GM18502 (cell line): ENCODE measurements around the gene PPIF.

Experiments used
- ATAC-seq: cut with Tn5 transposase; IDR thresholded peaks from one replicate; pipeline ENCODE4 v1.9.1; 2021; ENCODE audit warnings: mild to moderate bottlenecking; ENCODE audit not compliant: unreplicated experiment, poor library complexity

PPIF gene

DNA sequence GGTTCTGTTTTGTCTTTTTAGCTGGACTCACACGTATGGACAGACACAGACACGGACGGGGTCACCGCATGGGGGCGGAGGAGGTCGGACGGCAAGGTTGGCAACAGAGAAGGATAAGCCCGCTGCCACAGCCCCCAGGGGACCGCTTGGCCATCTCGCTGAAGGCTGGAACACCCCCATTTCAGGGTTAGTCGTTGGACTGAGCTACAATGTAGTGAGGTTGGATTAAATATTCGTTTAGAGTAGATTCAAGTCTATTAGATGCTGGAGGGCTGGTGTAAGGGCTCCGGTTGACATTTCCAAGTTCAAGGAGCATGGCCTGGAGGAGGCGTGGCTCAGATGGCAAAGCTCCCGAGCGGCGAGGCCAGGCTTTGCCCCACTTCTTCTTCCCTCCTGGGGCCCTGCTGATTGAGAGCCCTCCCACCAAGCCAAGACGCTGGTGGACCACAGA is 35.2 kb downstream of the PPIF start:
- ATAC-seq: no peak

DNA sequence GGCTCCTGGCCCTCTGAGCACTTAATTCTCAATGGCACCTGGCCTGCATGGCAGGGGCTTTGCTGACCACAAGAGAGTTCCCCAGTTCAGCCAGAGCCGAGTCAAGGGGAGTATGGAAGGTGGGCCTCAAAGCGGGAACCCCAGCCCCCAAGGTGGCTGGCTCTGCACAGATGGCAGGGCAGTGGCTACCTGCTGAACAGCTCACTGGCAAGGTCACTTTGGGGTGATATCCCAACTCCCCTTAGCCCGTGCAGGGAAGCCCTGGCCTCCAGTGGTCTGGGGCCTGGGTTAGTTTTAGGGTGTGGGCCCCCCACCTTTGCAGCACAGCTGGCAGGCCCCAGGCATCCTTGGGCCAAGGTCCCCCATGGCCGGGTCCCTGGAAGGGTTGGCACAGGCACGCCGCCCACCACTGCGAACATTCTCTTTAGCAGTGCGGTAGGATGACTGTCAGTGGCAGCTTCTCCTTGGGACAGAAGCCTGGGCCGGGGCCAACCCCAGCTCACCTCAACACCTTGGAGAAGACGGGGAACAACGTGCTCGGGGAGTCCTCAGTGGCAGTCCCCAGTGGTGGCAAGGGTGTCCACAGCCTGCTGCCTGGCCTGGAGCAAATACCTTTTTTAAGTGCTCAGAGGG is 36.8 kb downstream of the PPIF start:
- no peak for ATAC-seq

DNA sequence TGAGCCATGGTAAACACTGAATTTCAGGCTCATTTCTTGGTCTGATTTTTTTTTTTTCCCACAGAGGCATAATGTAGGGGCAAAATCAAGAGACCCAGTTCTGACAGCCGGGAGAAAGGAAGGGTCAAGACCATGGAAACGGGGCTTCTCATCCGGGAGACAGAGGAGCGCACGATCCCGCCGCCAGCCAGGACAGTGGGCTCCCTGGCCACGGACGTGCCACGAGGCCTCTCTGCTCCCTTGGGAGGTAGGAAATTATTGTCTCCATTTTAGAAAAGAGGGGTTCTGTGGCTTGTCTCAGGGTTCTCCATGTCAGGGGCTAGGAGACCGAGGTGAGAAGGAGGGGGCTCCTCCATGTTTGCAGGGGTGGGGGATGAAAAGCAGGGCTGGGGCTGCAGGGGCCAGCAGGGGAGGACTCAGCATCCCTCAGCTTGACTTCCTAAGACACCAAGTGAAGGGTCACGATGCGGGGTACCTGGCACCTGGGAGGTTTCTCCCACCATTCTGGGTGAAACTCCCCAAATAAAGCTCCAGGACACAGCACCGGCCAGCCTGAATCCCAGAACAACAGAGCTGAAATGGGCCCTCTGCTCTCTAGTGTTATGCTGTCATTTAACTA is 37.6 kb downstream of the PPIF start:
- ATAC-seq: no peak

DNA sequence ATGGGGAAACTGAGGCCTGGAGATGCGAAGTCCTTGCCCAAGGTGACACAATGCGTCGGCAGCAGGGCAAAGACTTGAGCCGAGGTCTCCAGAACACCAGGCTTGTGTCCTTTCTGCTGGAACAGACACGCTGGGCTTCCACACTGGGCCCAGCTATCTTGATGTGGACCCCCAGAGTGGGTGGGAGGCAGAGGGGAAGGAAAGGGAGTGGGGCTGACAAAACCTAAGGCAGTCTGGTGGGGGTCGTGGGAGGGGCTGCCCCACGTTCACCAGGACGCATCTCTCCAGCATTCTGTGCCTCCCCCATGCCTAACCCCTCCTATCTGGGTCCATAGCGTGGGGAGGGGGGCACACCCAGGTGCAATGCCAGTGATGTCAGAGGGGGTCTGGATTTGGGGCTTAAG is 38.1 kb downstream of the PPIF start:
- no peak for ATAC-seq

DNA sequence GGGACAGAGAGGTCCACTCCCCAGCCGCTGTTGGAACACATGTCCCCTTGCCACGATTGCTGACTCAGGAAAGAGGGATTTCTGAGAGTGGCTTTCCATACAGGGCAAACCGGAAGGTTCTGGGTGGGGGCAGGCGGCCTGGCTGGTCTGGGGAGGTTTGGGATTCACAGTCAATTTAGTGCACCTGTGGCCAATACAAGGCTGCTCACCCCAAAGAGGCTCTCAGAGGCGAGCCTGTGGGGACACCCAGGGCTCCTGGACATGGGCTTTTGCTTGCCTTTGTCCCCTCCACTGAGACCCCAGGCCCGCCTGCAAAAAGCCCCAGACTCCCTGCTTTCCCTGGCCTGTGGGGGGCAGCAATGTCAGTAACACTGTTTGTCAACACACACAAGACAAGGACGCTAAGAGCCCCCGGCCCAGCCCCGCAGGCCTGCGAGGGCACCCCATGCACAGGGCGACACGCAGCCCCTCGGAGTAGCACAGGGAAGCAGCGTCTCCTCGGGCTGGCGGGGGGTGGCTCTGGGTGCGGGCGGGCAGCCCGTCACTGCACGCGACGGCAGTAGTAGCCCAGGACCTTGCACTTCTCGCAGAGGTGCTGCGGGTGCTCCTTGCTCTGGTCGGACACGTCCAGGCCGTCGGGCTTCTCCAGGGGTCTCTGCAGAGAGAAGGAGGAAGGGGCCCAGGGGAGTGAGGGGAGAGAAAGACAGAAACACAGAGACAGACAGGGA is 38.7 kb downstream of the PPIF start:
- no peak for ATAC-seq

DNA sequence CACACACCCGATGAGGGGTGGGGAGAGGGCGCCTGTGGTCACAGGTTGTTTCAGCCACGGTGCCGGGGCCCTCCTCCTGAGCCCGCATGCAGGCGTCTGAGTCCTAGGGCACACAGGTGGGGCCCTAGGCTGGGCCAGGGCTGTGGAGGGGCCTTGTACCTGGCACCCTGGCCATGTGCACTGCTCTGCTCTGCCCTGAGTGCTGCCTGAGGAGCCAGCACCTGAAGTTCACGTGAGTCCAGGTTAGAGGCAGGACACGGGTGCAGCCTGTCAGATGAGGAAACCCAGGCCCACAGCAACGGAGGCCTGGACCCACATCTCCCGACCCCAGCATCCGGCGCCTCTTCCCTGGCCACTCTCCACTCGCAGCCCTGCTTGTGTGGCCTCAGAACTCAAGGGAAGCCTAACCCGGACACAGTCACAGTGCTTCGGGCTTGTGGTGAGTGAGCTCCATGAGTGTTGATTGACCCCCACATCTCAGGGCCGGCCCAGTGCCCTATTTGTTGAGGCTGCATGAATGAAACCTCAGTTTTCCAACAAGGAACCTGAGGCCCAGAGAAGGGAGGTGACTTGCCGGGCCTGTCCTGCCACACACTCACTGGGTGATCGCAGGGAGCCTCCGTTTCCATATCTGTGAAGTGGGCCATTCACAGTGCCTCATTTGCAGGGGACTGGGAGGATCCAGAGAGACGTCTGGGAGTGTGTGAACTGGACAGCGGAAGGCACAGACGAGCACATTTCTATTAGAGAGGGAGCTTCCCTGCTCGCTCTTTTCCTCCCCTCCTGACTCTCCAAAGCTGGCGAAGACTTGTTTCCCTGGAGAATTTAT is 39.6 kb downstream of the PPIF start:
- ATAC-seq: no peak

DNA sequence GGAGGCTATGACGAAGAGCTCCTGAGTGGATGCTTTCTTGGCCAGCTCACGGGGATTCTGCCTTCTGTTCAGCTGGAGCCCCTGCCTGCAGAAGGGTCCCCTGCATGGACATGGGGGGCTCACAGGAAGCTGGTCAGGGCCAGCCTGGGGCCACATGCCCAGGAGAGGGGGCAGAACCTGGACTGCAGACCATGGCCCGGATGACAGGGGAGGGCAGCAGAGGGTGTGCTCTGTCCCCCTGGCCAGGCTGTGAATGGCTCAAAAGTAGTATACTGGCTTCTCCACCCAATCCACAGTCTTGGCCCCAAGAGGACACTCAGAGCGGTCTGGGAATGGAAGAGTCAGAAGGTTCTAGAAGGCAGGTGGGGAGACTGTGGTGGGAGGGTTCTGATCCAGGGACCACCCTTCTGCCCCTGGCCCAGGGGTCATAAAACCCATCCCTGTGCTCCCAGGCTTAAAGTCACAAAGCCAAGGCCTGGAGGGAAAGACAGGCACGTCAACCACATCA is 40.3 kb downstream of the PPIF start:
- ATAC-seq: no peak

DNA sequence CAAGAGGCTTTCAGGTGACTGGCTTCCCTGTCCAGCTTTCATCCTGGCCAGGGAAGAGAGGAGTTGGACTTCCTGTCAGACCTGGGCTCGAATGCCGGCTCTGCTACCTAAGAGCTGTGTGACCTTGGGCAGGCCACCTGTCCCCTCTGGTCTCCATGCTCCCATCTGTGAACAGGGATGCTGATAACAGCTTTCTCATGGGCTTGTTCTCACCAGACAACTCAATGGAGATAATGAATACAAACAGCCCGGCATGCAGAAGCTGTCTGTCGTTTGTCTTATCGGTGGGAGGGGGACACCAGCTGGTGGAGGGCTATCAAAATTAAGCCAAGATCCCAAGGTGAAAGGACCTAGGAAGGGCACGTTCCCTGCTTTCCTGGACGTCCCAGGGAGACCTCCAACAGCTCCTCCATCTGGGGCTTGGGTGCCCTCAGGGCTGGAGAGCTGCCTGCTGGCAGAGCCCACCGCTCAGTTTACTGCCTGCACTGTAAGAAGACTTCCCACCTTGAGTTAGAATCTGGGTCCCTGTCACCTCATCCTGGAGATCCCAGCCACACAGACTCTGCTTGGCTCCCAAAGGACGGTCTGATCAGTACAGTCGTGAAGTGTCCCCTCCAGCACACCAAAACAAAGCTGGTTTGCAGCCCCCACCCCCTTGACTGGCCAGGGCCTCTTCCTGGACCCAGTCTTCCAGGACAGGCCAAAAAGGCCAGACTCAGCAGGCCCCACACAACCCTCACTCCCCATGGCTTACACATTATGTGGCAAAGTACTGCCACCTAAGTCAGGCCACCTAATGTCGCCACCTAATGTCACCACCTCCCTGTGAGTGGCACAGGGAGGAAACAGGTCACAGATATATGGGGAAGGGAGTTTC is 40.9 kb downstream of the PPIF start:
- ATAC-seq: no peak

DNA sequence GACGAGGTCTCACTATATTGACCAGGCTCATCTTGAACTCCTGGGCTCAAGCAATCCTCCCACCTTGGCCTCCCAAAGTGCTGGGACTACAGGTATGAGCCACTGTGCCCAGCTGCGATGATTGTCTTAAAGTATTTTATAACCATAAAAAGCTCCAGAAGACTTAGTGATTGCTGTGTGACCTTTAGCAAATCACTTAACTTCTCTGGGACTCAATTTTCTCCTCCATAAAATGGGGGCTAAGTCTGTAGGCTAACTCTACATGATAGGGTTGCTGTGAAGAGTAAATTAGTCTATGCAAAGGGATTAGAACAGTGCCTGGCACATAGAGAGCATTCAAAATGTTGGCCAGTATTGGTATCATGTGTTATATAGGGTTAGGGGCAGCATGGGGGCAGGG is 42.8 kb downstream of the PPIF start:
- no peak for ATAC-seq

DNA sequence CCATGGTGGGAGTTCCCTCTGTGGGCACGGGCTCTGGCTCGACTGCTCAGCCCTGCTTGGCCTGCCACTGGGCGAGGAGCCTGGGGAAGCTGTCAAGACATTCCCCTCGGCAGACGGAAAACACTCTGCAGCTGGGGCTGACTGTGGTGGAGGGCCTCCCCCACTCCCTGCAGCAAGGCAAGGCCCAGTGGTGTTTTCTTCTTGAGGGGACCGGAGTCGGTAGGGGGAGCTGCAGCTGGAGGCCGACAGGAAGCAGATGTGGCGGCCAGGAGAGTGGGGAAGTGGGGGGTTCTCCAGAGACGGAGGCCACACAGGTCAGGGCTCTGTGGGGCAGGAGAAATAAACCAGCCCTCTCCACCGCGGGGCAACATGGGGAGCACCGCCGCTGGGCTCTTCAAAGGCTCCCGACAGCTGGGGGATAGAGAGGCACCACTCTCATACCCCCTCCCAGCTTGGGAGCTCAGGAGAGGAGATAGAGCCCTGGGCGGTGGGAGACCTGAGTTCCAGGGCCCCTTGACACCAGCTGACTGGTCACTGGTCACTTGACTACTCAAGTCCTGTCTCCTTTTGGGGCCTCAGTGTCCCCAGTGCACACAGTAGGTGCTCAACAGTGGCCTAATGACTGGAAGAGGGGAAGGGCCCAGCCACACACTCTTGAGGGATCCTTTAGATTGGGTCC is 43.4 kb downstream of the PPIF start:
- peak; percentile 61 for ATAC-seq

DNA sequence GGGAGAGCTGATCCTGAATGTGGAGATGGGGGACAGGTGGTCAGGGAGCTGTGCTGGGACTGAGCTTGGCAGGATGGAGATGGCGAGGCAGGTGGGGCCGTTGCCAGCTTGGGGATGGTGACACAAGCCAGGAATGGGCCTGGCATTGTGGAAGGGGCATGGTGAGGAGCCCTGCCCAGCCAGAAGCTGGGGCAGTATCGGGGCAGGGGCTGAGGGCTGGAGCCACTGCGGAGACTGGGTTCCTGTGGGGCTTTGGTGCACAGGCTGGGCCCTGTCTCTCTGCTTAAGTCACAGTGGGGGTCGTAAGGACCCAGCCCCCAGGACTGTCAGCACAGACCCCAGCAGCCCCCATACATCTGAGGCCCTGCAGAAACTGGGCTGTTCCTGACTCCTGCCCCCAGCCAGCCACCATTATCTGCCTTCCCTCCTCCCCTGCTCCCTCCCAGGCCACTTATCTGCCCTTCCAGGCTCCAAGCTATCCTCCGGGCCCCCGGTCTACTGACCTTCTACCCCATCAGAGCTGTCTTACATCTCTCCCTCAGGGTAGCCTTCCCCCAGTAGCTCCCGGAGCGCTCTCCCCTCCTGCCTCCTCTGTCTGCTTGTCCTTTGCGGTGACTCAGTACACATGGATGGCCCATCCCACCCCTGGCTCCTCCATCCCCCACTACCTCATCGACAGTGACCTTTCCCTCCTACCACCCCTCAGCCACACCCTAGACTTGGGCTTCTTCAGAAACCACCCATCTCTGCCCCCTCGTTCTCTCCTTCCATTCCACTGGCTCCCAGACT is 44.2 kb downstream of the PPIF start:
- no peak for ATAC-seq

DNA sequence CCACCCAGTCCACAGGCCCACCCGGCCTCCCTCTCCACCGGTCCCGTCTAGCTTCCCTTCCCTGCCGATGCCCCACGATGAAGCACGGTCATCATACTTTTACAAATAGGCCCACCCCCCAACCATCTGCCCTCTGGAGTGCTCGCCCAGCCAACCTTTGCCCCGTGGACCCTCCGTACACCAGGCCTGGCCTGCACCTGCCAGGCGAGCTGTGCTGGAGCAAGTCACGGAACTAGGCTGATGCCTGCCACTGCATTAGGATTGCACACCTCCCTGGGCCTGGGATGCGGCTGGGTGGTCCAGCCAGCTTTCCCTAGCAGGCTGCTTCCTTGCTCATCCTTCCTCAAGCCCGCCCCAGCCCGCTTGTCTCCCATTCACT is 44.7 kb downstream of the PPIF start:
- no peak for ATAC-seq

DNA sequence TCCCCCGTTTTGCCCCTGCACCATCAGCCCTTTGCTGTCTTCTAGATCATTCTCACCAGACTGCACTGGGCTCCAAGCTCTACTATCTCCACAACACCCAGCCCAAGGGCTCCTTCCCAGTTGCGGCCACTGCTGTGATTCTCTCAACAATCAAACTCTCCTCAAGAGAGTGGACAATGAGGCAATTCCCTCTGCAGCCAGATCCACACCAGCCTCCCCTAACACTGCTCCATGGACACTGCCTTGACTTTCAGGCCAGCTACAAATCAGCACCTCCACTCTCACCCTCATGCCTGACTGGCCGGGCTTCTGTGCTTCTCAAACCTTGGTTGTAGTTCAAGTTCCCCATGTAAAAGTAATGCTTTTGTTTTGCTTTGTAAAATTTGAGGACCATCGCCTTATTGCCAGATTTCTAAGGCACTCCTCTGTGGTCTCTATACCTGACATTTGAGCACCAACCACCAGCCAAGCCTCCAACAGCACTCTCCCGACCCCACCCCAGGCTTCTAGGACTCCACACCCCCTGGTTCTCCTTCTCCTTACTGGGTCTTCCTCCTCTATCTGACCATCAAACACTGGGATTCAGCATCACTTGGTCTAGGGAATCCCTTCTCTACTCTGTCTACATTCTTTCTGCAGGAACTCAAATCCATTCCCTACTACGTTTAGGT is 45.4 kb downstream of the PPIF start:
- ATAC-seq: no peak

DNA sequence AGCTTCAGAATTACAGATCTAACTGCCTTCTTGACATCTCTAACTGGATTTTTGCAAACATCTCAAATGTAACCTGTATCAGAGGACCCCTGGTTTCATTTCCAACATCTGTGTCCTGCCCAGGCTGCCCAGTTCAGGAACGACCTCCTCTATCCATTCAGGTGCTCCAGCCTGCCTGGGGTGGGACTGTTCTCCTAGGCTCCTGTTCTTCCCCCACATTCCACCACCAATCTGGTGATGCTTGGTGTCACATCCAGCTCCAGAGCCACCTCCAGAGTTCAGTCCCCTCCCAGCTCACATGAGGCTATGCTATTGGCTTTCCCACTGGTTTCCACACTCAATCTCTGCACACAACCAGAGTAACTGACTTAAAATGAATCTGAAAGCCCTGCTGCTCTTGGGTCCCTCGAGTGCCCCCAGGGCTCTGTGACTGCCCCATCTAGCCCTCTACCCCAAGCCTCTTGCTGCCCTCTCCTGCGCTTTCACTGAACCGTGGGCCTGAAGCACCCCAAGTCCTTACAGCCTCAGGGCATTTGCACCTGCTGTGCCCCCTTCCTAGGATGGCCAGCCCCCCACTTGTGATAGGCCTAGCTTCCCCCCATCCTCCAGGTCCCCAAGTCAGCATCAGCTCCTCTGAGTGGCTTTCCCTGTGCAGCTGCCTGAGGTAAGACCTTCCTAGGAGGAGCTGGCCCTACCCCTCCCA is 46.1 kb downstream of the PPIF start:
- no peak for ATAC-seq

DNA sequence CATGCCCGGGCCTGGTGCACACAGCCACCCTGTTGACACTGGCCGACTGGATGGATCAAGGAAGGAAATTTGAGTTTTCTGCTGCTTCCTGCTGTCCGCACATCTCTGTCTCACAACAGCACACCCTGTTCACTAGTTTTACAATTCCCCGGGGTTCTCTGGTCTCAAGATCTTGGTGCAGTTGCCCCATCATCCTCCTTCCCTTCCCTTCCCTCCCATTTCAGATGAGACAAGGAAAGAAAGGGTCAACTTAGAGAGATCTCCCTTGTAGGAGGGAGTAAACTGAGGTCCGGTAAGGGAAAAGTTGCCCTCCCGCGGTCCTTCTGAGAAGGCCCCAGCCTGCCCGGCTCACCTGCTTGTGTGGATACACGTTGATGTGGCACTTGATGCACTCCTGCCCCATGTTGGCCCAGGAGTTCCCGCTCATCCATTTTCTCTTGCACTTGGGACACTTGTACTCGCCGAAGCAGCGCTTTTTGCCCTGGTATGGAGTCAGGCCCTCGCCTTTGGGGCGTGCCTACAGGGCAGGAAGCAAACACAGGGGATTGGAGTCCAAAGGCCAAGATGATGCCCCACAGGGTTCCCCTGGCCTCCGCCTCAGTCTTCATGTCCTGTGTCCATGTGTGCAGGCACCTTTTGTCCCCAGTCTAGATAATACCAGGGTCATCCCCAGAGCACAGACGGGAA is 46.8 kb downstream of the PPIF start:
- no peak for ATAC-seq

DNA sequence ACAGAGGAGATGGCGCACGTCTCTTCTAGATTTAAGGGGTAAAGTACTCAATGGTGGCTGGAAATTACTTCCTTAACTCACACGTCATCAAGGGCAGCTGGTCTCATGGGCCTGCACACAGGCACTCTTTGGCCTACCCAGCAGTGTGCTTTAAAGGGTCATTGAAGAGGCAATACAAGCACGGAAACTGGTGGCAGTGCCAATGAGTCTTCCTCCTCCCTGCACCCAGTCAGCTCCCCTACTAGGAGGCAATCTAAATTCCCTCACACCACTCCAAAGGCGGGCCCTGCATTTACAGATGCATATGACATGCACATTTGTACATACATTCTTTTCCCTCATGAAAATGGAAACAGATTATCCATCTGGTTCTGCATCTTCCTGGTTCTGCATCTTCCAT is 47.4 kb downstream of the PPIF start:
- no peak for ATAC-seq

DNA sequence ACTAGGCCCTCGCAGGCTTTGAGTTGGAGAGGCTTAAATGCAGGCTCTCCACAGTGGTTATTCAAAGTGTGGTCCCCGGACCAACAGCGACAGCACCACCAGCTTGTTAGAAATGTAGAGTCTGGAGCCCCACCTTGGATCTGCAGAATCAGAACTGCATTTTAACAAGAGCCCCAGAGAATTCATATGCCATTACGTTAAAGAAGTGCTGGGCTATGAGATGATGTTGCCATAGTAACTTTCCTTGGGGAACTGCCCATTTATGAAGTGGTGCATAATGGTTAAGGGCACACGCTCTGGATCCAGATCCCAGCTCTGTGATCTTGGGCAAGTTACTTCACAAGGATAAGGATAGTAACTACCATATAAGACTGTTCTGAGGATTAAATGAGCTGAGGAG is 49.3 kb downstream of the PPIF start:
- ATAC-seq: no peak
